Activated CD8-positive, alpha-beta memory T cell treated with anti-CD3 and anti-CD28 coated beads, Interleukin-2, amount 50 U/mL, for 4 hours (primary cell): ENCODE measurements around the gene SMU1.
"Not testable (repeated sequence)": the region's sequence is repeated elsewhere in the genome, so short reads cannot be mapped to it uniquely, and the experiment has no call there.

Experiments used
- DNase-seq: peaks from one replicate; pipeline ENCODE4 v3.0.0-alpha.2; 2020

SMU1 gene

DNA sequence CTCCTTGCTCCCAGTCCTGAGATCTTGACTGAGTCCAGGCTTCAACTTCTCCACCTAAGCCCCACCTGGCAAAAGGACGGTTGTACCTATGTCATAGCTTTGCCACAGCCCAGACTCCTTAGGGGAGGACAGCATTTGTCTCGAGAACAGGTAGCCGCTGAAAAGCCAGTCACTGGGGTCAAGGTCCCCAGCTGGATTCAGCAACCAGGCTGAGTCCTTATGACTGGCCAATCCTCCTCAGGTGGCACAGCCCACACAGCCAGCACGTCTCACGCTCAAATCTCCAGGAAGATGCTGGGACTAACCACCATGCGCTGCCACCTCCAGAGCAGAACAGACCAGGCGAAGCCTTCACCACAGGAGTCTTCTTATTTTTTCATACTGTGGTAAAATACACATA is 27.9 kb upstream of the SMU1 start:
- DNase-seq = no peak

DNA sequence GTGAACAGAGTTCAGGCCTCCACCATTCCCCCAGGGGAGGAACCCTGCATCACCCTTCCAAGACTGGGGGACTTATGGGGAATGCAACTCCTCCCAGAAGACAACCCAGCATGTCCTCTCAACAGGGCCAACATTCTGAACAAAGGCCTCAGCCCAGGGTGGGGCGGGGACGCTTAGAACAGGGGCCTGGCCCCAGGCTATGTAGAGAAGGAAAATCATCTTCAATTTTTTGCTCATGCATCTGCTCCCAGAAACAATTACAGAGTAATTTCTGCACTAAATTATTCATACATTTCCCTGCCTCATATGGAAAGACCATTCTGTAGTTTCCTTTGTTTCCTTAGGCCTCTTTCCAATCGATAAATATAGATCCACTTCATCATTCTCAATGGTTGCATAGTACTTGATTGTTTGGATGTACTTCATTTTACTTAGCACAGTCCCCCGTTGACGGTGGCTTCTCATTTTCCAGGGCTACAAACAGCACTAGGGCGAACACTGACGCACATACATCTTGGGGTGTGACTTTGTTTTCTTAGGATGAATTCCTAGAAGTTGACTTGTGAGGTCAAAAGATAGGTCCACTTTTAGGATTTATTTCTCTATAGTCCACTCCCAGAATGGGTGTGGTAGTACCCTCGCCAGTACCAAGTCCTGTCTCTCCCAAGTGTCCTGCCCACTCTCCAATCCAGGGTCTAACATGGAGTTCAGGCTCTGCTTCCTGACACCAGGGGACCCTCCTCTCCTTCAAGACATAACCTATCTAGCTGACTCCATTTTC is 27.2 kb upstream of the SMU1 start:
- no peak for DNase-seq

DNA sequence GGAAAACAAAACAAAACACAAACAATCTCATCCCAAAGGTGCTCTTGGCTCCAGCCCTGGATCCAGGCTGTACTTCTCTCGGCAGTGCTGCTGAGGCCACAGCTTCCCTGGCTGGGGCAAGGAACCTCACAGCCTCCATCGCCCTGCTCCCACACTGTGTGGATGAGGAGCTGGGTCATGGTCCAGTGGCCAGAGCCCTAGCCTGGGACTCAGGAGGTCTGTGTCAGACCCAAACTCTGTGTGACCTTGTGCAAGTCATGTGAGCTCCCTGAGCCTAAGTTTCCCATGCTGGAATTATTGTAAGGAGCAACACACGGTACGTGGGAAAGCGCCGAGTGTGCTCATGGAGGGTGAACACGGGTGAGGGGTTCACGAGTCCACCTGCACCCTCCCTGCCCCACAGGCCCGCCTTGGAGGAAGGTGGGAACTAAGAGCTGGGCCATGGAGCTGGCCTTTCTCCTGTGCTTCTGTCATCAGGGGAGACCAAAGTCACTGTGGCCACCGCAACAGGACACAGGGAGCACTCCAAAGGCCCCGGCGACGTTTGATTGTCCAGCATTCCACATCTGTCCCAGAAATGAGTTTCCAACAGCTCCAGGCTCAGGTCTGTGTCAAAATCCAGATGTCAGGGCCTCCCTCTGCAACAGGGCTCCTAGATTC is 26.2 kb upstream of the SMU1 start:
- no peak for DNase-seq

DNA sequence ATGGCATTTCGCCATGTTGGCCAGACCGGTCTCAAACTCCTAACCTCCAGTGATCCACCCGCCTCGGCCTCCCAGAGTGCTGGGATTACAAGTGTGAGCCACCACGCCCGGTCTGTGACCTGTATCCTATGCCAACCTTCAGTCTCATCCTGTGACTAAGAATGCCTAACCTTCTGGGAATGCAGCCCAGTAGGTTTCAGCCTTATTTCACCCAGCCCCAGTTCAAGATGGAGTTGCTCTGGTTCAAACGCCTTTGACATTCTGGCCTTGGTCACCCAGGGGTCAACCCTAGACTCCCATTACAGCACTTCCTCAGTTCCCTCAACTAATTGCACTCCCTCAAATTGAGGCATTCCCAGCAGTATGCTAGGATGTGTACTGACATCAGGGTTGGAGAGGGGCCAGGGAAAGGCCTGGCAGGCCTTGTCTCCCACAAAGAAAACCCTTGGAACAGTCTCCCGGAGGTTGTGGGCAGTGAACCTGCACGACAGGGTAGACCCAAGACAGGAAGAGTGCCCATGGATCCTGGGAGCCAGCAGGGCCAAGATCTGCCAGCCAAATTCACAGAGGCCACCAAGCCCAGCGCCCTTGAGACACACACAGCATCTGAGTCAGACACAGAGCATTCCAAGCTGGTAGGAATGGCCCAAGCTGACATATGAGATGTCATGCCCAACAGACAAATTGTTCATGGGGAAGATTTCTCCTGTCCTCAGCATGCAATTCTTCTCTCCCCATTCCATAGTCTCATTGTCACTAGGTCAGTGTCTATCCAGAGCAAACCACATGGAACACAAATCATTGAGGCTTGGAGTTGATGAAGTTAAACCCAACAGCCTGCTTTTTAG is 24.9 kb upstream of the SMU1 start:
- DNase-seq = no peak

DNA sequence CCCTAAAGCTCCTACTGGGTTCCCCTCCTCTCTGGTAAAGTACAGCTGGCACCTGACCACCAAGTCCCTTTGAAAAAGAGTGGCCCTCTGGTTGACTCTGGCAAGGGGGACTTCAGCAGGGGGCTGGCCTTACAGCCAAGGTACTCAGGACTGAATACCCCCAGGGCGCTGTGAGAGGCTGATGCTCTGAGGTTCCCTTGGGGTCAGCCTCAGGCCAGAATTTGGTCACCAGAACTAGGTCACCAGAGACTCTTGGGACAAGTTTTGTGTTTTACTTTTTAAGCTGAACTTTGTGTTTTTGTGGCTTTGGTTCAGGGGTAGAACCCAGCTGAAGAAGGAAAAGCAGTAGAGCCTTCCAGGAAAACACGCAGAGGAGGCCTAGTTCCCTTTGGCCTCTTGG is 23.3 kb upstream of the SMU1 start:
- no peak for DNase-seq

DNA sequence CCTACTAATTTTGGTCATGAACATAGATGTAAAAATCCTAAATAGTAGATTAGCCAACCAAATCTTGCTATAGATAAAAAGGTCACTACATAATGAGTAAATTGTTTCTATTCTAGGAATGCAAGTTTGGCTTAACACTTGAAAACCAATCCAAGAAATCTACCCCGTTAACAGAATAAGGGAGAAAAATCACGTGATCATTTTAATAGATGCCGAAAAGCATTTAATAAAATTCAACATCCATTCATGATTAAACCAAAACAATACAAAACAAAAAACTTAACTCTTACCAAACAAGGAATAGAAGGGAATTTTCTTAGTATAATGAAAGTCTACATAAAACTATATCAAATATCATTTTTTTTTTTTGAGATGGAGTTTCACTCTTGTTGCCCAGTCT is 20.7 kb upstream of the SMU1 start:
- DNase-seq = no peak

DNA sequence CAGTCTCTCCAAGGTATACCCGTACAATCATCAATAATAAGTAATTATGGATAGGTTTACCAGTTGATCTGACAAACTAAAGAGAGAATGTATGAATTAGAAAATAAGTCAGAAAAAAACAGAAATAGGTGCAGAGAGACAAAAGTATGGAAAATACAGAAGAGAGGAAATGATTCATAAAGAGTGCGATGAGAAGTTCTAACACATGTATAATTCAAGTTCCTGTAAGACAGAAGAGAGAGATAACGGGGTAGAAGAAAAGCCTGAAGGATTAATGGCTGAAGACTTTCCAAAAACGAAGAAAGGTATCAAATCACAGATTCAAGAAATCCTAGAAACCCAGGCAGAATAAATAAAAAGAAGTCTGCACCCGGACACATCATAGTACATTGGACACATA is 16.2 kb upstream of the SMU1 start:
- DNase-seq = no peak

DNA sequence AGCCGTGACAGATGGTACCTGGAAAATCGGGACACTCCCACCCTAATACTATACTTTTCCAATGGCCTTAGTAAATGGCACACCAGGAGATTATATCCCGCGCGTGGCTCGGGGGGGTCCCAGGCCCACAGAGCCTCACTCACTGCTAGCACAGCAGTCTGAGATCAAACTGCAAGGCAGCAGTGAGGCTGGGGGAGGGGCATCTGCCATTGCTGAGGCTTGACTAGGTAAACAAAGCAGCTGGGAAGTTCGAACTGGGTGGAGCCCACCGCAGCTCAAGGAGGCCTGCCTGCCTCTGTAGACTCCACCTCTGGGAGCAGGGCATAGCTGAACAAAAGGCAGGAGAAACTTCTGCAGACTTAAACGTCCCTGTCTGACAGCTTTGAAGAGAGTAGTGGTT is 9.2 kb upstream of the SMU1 start:
- DNase-seq = not testable (repeated sequence)

DNA sequence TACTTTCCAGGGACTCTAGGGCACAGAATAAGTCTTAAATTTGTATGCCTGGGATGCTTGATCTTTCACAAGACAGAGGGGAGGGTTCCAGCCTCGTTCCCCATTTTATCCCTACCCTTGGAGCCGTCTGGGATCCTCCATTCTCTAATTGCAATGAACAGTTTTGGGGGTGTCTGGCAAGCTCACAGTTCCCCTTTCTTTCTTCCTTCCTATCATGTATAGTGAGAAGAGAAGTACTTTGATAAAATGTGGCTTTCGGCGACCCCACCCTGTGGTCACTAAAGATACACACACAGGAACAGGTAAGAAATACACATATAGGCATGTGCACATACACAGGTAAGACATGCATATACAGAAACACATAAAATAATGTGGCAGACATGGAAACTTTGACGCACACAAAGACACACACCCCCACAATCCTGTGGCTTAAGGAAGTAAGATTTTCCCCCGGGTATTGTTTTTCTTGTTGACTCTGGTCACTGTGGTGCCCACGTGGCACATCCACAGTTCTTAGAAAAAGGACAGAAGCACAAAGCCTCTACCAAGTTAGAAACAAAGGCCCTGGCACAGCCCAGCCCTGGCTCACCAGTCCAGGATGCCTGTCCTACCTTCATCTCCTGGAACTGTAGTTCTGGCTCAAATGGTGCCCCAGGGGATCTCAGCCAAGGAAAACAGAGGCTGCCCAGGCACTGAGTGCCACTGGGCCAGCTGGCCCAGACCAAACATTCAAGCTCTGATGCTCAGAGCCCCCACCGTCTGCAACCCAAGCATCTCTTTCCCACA is 6.3 kb upstream of the SMU1 start:
- no peak for DNase-seq

DNA sequence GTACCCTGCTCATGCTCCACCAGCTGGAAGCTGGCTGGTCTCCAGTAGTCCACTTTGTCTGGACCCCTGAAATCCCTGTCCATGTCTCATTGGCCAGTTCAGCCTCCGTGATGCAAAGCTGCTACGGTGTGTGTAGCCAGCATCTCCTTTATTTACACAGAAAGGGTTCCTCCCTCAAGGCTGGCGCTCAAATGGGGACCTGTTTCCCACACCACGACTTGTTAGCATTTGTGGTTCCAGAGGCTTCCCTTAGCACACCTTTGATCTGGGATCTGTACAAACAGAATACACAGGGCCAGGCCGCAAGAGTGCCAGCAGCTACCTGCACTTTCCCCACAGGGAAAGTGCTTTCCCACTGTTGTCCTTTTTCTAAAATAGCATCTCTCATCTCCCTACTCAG is 5.7 kb upstream of the SMU1 start:
- DNase-seq = no peak

DNA sequence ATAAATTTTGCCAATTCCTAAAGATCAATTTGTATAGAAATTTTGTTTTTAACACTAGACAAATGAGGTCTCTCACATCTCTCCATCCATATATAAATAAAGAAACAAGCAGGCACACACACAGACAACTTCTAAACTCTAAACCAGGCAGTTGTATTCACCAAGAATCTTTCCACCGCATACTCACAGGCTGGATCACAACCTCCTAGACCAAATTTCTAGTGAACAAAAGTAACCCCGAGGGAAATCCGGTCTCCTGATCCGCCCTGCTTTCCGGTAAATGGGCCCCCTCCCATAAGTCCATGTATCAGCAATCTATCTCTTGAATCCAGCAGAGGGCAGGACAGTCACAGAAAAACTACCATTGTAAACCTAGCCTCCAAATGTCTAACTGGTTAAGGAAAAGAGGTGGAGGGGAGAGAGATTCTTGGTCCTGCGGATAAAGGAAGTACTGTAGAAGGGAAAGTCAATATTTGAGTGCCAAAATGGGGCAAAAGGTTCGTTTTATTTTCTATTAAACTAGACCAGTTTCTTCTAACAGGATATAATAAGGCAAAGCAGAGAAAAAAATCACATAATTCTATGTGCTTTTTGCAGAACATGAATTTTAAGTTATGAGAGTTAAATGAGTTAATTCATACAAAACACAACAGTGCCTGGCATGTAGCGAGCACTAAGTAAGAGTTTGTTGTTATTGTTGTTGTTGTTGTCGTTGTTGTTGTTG is 4.8 kb upstream of the SMU1 start:
- DNase-seq = peak; percentile 40

DNA sequence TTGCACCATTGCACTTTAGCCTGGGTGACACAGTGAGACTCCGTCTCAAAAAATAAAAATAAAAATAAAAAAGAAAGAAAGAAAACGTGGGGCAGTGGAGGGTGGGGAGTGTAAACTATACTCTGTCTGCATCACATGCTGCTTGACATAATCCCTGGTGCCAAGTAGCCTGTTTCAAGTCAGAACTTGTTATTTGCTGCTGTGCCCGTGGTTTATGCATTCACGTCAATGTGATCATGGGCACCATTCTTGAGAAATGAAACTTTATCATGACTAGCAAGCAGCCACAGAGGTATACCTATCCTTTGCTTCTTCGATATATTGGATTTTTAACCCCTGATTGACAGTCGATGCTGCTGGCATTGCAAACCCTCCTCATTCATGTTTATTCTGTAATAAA is 4.1 kb upstream of the SMU1 start:
- DNase-seq = no peak

DNA sequence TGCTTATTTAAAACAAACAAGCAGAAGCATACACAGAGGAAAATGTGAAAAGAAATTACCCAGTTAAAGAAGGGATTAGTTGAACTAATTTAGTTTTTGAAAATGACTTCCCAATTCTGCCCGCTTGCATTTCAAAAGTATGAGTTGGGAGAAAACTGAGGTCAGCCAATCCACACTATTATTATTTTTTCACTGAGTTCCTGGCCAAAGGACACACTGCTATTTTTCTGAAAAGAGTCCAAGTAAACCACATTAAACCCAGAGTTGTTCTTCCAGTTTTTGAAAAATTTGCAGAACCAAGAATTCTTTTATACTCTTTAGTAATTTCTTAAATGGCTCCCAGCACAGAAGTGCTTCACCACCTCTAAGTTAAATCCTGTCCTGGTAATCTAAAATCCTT is 7.5 kb downstream of the SMU1 start:
- no peak for DNase-seq

DNA sequence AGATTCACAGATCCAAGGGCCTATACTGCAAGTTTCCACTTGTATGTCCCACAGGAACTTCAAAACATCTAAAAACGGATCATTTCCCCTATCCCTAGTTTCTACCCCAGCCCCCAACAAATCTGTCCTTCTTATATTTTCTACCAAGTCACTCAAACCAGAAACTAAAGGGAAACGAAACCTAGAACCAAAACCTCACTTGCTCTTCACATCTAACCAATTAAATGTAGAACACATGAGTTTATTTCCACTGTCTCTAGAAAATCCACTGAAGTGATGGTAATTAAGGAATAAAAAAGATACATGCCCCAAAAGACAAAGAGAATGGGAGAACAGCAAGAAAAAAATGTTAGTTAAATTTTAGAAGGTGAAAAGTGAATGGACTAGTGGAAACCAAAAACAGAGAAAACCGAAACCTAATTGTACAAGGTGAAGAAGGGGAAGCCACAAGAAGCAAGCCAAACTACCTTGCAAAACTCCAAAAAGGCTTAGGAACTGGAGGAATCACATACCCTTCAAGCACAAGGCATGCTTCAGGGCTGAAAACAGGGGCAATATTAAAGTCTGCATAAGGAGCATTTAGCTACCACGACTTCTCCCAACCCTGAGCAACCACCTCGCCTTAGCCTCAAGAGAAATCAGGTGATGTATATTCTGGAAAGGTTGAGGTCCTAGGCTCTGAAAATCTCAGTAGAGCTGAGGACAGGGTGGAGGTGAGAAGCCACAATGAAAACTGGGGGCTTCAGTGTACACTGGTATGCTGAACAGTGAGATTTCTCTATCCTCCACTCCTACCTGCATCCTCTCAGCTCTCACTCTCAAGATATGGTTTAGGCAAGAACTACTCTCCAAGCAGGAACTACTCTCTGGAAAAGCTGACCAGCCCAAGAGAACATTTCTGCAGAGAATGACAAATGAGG is 11.1 kb downstream of the SMU1 start:
- DNase-seq = no peak

DNA sequence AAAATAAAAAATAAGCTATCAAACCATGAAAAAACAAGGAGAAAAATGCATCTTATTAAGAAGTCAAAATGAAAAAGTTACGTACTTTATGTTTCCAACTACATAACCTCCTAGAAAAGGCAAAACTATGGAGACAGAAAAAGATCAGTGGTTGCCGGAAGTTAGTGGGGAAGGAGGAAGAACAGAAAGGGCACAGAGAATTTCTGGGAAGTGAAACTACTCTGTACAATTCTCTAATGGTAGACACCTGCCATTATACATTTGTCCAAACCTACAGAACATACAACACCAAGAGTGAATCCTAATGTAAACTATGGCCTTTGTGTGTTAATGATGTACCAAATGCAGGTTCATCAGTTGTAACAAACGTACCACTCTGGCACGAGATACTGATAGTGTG is 25.3 kb downstream of the SMU1 start:
- no peak for DNase-seq

DNA sequence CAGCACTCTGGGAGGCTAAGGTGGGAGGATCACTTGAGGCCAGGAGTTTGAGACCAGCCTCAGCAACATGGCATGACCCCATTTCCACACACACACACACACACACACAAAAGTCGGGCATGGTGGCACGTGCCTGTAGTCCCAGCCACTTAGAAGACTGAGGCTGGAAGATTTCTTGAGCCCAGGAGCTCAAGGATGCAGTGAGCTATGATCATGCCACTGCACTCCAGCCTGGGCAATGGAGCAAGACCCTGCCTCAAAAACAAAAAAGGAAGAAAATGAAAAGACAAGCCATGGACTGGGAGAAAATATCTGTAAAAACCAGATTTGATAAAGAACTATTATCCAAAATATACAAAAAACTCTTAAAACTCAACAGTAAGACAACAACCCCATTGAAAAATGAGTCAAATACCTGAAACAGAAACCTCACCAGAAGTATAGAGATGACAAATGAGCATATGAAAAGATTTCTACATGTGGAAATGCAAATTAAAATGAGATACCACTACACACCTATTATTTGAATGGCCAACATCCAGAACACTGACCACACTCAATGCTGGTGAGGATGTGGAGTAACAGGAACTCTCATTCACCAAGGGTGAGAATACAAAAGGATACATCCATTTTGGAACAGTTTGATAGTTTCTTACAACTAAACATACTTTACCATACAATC is 26.7 kb downstream of the SMU1 start:
- DNase-seq = no peak

DNA sequence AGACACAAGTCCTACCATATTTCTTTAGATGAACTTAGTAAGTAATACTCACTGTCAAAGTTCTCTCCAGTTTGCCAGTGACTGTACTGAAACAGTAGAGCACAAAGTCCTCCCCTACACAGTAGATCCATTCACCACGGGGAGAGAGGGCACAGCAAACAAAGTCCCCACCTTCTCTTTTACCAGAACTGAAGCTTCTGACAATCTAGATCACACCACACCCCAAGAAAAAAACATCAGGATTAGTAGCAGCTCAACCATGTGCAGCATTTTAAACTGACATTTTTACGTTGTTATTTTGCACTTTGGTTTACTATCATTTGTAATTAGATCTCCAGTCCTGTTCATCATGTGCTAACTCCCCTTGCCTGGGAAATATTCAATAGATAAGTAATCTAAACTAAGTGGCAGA is 28.4 kb downstream of the SMU1 start:
- DNase-seq = no peak

DNA sequence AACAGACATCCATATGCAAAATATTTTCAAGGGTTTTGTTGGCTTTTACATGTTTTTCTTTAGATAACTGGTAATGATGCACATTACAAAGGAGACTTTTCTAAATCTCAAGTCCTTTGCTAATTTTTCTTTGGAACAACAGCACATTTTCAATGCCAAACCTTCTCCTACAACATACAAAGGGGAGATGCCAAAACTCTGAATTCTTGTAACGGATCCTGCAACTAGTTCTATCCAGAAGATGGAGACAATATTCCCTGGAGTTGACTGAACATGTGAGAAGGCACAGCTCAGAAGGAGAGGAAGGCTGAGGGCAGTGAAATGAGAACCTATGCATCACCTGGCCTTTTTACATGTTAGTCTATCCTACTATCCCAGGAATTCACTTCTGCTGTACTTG is 30.4 kb downstream of the SMU1 start:
- no peak for DNase-seq

DNA sequence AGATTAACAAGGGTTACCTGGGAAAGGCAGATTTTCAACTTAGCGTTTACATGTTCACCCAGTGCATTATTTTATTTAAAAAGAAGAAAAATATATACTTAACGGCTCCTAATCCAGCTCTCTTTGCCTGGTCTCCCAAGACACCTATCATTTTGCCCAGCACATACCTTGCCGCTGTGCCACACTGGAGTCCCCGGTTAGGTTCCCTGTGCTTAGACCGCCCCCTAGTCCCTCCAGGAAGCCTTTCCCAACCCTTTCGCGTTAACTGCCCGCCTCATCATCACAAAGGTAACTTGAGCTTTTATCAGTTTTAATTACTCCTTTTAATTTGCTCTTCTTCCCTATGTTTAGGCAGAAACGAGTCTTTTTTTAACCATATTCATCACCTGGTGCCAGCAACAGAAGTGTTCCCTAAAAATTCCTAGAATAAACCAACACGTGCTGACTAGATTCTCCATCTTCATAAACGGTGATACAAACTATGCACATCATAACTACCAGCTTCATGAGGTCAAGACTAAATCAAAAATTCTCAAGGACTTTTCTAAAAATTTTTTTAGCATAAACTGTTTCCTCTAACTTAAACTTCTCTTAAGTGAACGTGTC is 31.7 kb downstream of the SMU1 start:
- DNase-seq = no peak

DNA sequence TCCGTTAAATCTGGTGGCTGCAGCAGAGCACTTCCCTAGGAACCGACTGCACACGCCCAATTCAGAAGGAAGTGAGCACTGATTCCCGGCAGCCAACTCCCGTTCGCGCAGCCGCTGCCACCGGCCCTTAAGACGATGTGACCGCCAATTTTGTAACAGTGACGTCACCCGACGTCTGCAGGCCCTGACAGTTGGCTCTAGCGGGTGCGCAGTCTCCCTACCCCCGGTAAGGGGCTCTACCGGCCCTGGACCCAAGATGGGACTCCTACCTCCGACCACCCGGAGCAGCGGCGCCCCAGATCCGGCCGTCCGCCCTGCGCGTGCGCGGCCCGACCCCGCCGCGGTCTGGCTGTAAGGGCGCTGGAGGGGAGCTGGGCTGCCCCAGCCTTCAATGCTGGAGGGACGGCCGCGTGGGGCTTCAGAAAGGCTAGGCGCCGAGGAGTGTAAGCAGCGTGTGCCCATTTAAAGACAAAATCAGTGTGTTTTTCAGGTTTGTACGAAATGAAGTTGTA is 32.3 kb downstream of the SMU1 start:
- peak; percentile 53 for DNase-seq
